Measurements from ENCODE around the gene DCK. TPM values are rescaled to one million over a fixed set of nuclear protein-coding genes. Genes with fewer than 3 reads are reported as not detected.

DCK gene
- total RNA-seq = 35.6 and 37.3 TPM in 2 replicates

- H3K36me3 Mint-ChIP-seq (ENCODE audit: low read depth) = peaks cover 6% of the 10 kb centered on the region
Measured at GRCh38 chr4:70993181-70994068, at the start of gene DCK. DCK (plus strand) TSS chr4:70993649; CDS start chr4:70993836, 187 bp downstream.

DNA sequence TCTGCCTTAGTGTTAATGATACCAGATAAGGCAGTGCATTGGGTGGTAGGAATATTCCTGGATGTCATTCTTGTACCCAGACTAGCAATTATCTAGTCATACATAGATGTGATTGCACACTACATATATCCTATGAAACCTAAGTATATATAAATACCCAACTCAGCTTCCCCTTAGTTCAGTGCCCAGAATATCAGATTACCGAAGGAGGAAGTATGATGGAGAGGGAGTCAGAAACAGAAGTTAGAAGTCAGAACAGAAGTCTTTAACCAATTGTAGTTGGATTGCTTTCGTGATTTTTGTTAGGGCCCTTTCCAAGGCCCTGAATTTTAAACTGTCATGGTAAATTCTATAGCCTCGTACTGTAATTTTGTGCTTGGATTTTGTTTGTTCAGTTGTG, 48.4 kb upstream of the DCK start:
- Mint-ChIP-seq H3K4me1 (ENCODE audit: low read depth) (peaks cover 10% of the 10 kb centered on the region), H3K36me3 (ENCODE audit: low read depth) (peaks cover 9% of the 10 kb centered on the region), H3K27me3 (ENCODE audit: insufficient read depth) (no peaks in the 10 kb centered on the region), H3K4me3 (no peak overlapping the region), H3K27ac (no peak overlapping the region), H3K9me3 (no peaks in the 10 kb centered on the region)
- no peak for DNase-seq (ENCODE audit: low spot score)
- intact Hi-C loops (cut with micrococcal nuclease) = no loop called here

More at GRCh38 chr4:70993181-70994068, at the start of gene DCK:
- no peaks in the 10 kb centered on the region for H3K27me3 Mint-ChIP-seq (ENCODE audit: insufficient read depth)
- intact Hi-C loops (cut with micrococcal nuclease) = loop anchor here (1.0 to 5.0 kb wide), 6 partner anchors 13 to 305 kb away; partner anchors contain the start of genes MOB1B and UTP3
- H3K4me1 Mint-ChIP-seq (ENCODE audit: low read depth) = peaks cover 53% of the 10 kb centered on the region
- no peaks in the 10 kb centered on the region for H3K9me3 Mint-ChIP-seq
- peak within 1 kb of the TSS; percentile 83 for H3K27ac Mint-ChIP-seq
- H3K4me3 Mint-ChIP-seq = peak within 1 kb of the TSS; percentile 97
- DNase-seq (ENCODE audit: low spot score) = peak; percentile 85

DNA sequence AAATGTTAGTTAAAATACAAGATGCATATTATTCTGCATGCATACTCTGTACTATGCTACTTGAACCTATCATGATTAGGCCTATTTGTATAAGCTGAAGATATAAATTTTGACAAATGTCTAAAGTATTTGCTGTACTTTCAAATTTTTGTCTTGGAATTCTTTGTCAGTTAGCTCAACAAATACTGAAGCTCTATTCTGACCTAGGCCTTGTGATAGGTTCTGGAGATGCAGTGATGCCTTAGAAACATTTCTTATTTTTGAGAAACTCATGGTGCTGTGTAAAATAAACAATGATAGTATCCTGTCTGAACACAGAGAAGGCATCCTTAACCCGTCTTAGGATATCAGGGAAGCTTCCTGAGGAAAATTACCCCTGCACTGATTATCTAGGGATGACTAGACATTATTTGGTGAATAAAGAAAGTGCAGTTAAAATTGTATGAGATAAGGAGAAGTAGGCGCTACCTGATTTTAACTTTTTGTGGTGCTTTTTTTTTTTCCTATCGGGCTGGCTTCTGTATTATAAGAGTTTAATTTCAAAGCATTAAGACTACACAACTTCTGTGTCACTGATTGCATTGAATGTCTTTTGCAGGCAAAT, 47.9 kb upstream of the DCK start:
- no peaks in the 10 kb centered on the region for H3K9me3 Mint-ChIP-seq
- H3K27ac Mint-ChIP-seq = no peak overlapping the region
- H3K27me3 Mint-ChIP-seq (ENCODE audit: insufficient read depth) = no peaks in the 10 kb centered on the region
- peaks cover 10% of the 10 kb centered on the region for H3K4me1 Mint-ChIP-seq (ENCODE audit: low read depth)
- H3K36me3 Mint-ChIP-seq (ENCODE audit: low read depth) = peaks cover 9% of the 10 kb centered on the region
- no peak for DNase-seq (ENCODE audit: low spot score)
- intact Hi-C loops (cut with micrococcal nuclease) = no loop called here
- H3K4me3 Mint-ChIP-seq = no peak overlapping the region

- H3K27ac Mint-ChIP-seq = no peak overlapping the region
- no peaks in the 10 kb centered on the region for H3K9me3 Mint-ChIP-seq
- H3K4me1 Mint-ChIP-seq (ENCODE audit: low read depth) = peaks cover 10% of the 10 kb centered on the region
- H3K27me3 Mint-ChIP-seq (ENCODE audit: insufficient read depth) = no peaks in the 10 kb centered on the region
- intact Hi-C loops (cut with micrococcal nuclease) = no loop called here
- H3K36me3 Mint-ChIP-seq (ENCODE audit: low read depth) = peaks cover 7% of the 10 kb centered on the region
- DNase-seq (ENCODE audit: low spot score) = no peak
- no peak overlapping the region for H3K4me3 Mint-ChIP-seq
Measured at GRCh38 chr4:70946939-70947338, 46.5 kb upstream of the DCK start.

DNA sequence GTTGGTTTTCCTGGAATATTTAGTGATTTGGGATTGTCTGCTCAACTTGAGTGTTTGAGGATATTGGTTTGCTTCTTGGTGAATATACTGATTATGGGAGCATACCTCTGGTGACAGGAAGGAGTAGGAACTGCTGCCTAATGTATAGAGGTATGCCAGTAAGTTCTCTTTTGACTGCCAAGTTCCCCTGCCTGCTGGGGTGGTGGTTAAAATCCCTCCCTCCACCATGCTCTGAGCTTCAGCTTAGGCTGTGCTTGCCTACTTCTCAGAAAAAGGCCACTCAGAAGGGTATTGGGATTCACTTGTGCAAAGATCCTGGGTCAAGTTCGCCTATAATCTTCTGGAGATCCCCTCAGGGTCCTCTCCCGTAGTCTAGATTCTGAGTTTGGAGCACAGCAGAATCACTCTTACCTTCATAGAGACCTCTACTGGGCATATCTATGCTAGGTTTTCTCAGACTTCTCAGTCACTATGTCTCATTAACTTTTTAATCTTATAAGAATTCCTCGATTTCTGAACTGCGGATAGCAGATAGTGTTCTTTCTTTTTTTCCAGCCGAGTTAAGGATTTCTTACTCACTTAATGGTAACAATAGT, 44.7 kb upstream of the DCK start:
- intact Hi-C loops (cut with micrococcal nuclease) = no loop called here

DNA sequence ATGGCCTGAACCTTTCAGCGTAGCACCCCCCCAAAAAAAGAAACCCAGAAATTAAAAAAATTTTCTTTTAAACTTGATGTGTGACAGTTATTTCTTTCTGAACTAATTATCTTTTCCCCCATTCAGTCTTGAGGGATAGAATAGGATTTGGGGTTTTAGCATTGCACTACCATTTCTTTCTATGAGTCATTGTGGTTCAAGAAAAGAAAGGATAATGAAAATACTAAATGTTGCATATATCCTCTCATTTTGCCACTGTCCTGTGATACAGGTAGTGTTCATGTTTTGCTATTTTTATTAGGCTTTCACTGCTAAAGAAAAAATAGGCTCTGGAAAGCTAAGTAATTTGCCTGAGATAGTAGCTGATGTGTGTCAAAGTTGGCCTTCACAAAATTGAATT, 39.4 kb upstream of the DCK start:
- Mint-ChIP-seq H3K9me3 (no peaks in the 10 kb centered on the region), H3K27me3 (ENCODE audit: insufficient read depth) (no peaks in the 10 kb centered on the region), H3K4me1 (ENCODE audit: low read depth) (peaks cover 12% of the 10 kb centered on the region), H3K4me3 (no peak overlapping the region), H3K27ac (no peak overlapping the region), H3K36me3 (ENCODE audit: low read depth) (no peaks in the 10 kb centered on the region)
- no peak for DNase-seq (ENCODE audit: low spot score)
- intact Hi-C loops (cut with micrococcal nuclease) = no loop called here

More for the DNA sequence above, 44.7 kb upstream of the DCK start:
- Mint-ChIP-seq H3K4me1 (ENCODE audit: low read depth) (peaks cover 16% of the 10 kb centered on the region), H3K4me3 (no peak overlapping the region), H3K27ac (no peak overlapping the region), H3K27me3 (ENCODE audit: insufficient read depth) (no peaks in the 10 kb centered on the region), H3K36me3 (ENCODE audit: low read depth) (peaks cover 4% of the 10 kb centered on the region), H3K9me3 (no peaks in the 10 kb centered on the region)
- DNase-seq (ENCODE audit: low spot score) = no peak

DNA sequence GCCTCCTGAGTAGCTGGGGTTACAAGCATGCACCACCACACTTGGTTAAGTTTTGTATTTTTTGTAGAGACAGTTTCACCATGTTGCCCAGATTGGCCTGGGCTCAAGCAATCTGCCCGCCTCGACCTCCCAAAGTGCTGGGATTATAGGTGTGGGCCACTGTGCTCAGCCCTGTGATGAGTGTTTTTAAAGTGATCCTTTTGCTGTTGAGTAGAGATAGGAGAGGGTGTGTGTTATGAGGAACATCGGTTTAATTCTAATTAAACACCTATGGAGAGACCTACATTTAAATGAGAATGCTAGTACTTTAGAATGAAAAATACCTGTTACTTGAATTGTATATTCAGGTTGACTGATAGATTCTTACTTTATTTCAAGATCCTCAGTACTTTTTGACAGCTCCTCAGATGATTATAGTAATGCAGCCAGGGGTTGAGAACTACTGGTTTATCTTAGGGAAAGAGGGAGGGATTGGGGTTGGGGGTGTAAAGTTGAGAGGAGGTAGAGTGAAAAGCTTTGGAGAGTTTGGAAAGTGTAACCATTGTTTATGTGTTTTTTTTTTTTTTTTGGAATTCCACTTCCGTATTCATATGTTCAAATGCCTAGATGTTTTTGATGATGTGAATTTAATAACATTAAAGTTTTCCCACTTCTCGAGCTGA, 36.8 kb upstream of the DCK start:
- Mint-ChIP-seq H3K27me3 (ENCODE audit: insufficient read depth) (no peaks in the 10 kb centered on the region), H3K36me3 (ENCODE audit: low read depth) (peaks cover 3% of the 10 kb centered on the region), H3K27ac (no peak overlapping the region), H3K4me3 (no peak overlapping the region), H3K9me3 (no peaks in the 10 kb centered on the region), H3K4me1 (ENCODE audit: low read depth) (peaks cover 12% of the 10 kb centered on the region)
- intact Hi-C loops (cut with micrococcal nuclease) = no loop called here
- no peak for DNase-seq (ENCODE audit: low spot score)

GRCh38 chr4:70958681-70959080, 34.8 kb upstream of the DCK start:
- no peak overlapping the region for H3K27ac Mint-ChIP-seq
- H3K4me1 Mint-ChIP-seq (ENCODE audit: low read depth) = peaks cover 6% of the 10 kb centered on the region
- intact Hi-C loops (cut with micrococcal nuclease) = no loop called here
- DNase-seq (ENCODE audit: low spot score) = no peak
- H3K4me3 Mint-ChIP-seq = no peak overlapping the region
- peaks cover 6% of the 10 kb centered on the region for H3K36me3 Mint-ChIP-seq (ENCODE audit: low read depth)
- H3K9me3 Mint-ChIP-seq = no peaks in the 10 kb centered on the region
- H3K27me3 Mint-ChIP-seq (ENCODE audit: insufficient read depth) = no peaks in the 10 kb centered on the region

GRCh38 chr4:70969076-70969475, 24.4 kb upstream of the DCK start:
- Mint-ChIP-seq H3K36me3 (ENCODE audit: low read depth) (peaks cover 22% of the 10 kb centered on the region), H3K27ac (no peak overlapping the region)

GRCh38 chr4:70976252-70976651, 17.2 kb upstream of the DCK start:
- no peak overlapping the region for H3K27ac Mint-ChIP-seq
- H3K4me3 Mint-ChIP-seq = no peak overlapping the region
- H3K4me1 Mint-ChIP-seq (ENCODE audit: low read depth) = peaks cover 5% of the 10 kb centered on the region
- H3K27me3 Mint-ChIP-seq (ENCODE audit: insufficient read depth) = no peaks in the 10 kb centered on the region
- no peak for DNase-seq (ENCODE audit: low spot score)
- intact Hi-C loops (cut with micrococcal nuclease) = no loop called here
- H3K9me3 Mint-ChIP-seq = no peaks in the 10 kb centered on the region
- H3K36me3 Mint-ChIP-seq (ENCODE audit: low read depth) = peaks cover 23% of the 10 kb centered on the region

More at GRCh38 chr4:70969076-70969475, 24.4 kb upstream of the DCK start:
- no peaks in the 10 kb centered on the region for H3K27me3 Mint-ChIP-seq (ENCODE audit: insufficient read depth)
- DNase-seq (ENCODE audit: low spot score) = no peak
- peaks cover 19% of the 10 kb centered on the region for H3K4me1 Mint-ChIP-seq (ENCODE audit: low read depth)
- no peaks in the 10 kb centered on the region for H3K9me3 Mint-ChIP-seq
- intact Hi-C loops (cut with micrococcal nuclease) = no loop called here
- H3K4me3 Mint-ChIP-seq = no peak overlapping the region

GRCh38 chr4:70979445-70980008, 13.9 kb upstream of the DCK start:
- Mint-ChIP-seq H3K4me3 (no peak overlapping the region), H3K27me3 (ENCODE audit: insufficient read depth) (no peaks in the 10 kb centered on the region), H3K27ac (no peak overlapping the region), H3K9me3 (no peaks in the 10 kb centered on the region), H3K4me1 (ENCODE audit: low read depth) (no peaks in the 10 kb centered on the region), H3K36me3 (ENCODE audit: low read depth) (peaks cover 14% of the 10 kb centered on the region)
- DNase-seq (ENCODE audit: low spot score) = no peak
- intact Hi-C loops (cut with micrococcal nuclease) = no loop called here

DNA sequence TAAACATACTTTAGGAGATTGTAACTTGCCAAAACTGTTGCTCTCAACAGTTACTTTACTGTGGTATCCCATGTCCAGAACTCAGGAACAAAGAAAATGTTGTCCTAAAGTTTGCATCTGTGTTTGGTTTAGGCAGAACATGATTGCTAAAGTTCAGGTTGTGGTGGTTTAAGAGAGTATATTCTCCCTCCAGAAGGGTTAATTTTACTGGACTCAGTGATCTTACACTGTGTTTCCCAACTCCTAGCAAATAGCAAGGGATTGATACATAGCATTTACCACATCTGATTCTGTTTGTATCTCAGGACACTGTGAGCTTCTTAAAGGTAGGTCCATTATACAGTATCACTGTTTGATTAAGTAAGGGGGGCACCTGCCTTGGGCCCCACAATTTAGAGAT, 13.3 kb upstream of the DCK start:
- Mint-ChIP-seq H3K27me3 (ENCODE audit: insufficient read depth) (no peaks in the 10 kb centered on the region), H3K4me3 (no peak overlapping the region), H3K9me3 (no peaks in the 10 kb centered on the region), H3K36me3 (ENCODE audit: low read depth) (peaks cover 11% of the 10 kb centered on the region), H3K27ac (no peak overlapping the region), H3K4me1 (ENCODE audit: low read depth) (no peaks in the 10 kb centered on the region)
- no peak for DNase-seq (ENCODE audit: low spot score)
- intact Hi-C loops (cut with micrococcal nuclease) = no loop called here
